Type B pancreatic cell (in vitro differentiated cells): Measurements from ENCODE around the gene PRDX5. TPM values are rescaled to one million over a fixed set of nuclear protein-coding genes. Genes with fewer than 3 reads are reported as not detected.

ENCODE experiments used
- DNase-seq: peaks from one replicate; pipeline ENCODE4 v3.0.0; 2021; ENCODE audit warnings: mixed read lengths; ENCODE audit not compliant: unreplicated experiment; ENCODE audit errors: extremely low spot score
- H3K27ac Mint-ChIP-seq: 2 replicates; pipeline ENCODE4 v1.8.0; 2021; ENCODE audit warnings: mild to moderate bottlenecking, mixed read lengths
- H3K27me3 Mint-ChIP-seq: 2 replicates; pipeline ENCODE4 v1.8.0; 2021; ENCODE audit warnings: mixed read lengths
- H3K36me3 Mint-ChIP-seq: 2 replicates; pipeline ENCODE4 v1.8.0; 2021; ENCODE audit warnings: mixed read lengths
- H3K4me1 Mint-ChIP-seq: one replicate; pipeline ENCODE4 v1.8.0; 2021; ENCODE audit warnings: mixed read lengths; ENCODE audit not compliant: unreplicated experiment
- H3K4me3 Mint-ChIP-seq: 2 replicates; pipeline ENCODE4 v1.8.0; 2021; ENCODE audit warnings: mild to moderate bottlenecking, mixed read lengths
- H3K9me3 Mint-ChIP-seq: 2 replicates; pipeline ENCODE4 v1.8.0; 2021; ENCODE audit warnings: mixed read lengths
- total RNA-seq: library from RNA; stranded (reverse); gene quantifications from 2 replicates; pipeline ENCODE4 v1.2.1, GENCODE V29; 2021; ENCODE audit warnings: low replicate concordance
- TF ChIP-seq, protein P1 (sequence below): fragments of 200-600 bp; sonication (generic); conservative IDR thresholded peaks from 2 replicates; pipeline ENCODE4 v1.5.0; 2021; ENCODE audit warnings: antibody characterized with exemption, mild to moderate bottlenecking

Gene PRDX5
- total RNA-seq, 1 donor from 2014 or later = 166 TPM

DNA sequence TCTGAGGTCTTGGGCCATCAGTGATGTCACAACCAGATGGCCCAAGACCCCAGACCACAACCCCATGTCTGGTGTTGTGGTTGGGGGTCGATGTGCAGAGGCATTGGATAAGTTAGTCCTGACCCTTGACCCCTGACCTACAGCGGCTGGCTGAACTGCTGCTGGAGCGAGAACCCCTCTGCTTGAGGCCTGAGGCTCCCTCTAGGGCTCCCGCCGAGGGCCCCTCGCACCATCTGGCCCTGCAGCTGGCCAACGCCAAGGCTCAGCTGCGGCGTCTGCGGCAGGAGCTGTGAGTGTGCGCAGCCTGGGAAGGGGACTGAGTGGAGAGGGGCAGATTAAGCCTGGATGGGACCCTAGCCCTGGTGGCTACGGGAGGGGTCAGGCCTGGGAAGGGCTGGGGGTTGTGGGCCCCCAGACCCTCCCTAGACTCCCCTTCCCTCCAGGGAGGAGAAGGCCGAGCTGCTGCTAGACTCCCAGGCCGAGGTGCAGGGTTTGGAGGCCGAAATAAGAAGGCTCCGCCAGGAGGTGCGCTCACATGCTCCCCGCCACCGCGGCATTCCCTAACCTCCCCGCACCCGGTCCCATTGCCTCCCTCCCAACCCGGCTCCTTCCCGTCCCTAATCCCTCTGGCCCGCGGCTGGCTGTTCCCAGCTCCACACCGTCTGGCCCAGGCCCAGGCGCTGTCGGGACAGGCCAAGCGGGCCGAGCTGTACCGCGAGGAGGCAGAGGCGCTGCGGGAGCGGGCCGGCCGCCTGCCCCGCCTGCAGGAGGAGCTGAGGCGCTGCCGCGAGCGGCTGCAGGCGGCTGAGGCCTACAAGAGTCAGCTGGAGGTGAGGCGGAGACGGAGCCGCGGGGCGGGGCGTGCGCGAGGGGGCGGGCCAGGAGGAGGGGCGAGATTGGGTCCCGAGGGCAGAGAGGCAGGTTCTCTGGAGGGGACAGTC lies 24.2 kb downstream of the PRDX5 start:
- Mint-ChIP-seq H3K27me3 (peaks cover 4% of the 10 kb centered on the region), H3K9me3 (no peaks in the 10 kb centered on the region), H3K4me1 (peaks cover 4% of the 10 kb centered on the region), H3K4me3 (peak overlapping the region; percentile 45), H3K36me3 (no peaks in the 10 kb centered on the region), H3K27ac (no peak overlapping the region)
- TF ChIP-seq, protein P1, sequence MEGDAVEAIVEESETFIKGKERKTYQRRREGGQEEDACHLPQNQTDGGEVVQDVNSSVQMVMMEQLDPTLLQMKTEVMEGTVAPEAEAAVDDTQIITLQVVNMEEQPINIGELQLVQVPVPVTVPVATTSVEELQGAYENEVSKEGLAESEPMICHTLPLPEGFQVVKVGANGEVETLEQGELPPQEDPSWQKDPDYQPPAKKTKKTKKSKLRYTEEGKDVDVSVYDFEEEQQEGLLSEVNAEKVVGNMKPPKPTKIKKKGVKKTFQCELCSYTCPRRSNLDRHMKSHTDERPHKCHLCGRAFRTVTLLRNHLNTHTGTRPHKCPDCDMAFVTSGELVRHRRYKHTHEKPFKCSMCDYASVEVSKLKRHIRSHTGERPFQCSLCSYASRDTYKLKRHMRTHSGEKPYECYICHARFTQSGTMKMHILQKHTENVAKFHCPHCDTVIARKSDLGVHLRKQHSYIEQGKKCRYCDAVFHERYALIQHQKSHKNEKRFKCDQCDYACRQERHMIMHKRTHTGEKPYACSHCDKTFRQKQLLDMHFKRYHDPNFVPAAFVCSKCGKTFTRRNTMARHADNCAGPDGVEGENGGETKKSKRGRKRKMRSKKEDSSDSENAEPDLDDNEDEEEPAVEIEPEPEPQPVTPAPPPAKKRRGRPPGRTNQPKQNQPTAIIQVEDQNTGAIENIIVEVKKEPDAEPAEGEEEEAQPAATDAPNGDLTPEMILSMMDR = peak; percentile 57
- peak; percentile 90 for DNase-seq

DNA sequence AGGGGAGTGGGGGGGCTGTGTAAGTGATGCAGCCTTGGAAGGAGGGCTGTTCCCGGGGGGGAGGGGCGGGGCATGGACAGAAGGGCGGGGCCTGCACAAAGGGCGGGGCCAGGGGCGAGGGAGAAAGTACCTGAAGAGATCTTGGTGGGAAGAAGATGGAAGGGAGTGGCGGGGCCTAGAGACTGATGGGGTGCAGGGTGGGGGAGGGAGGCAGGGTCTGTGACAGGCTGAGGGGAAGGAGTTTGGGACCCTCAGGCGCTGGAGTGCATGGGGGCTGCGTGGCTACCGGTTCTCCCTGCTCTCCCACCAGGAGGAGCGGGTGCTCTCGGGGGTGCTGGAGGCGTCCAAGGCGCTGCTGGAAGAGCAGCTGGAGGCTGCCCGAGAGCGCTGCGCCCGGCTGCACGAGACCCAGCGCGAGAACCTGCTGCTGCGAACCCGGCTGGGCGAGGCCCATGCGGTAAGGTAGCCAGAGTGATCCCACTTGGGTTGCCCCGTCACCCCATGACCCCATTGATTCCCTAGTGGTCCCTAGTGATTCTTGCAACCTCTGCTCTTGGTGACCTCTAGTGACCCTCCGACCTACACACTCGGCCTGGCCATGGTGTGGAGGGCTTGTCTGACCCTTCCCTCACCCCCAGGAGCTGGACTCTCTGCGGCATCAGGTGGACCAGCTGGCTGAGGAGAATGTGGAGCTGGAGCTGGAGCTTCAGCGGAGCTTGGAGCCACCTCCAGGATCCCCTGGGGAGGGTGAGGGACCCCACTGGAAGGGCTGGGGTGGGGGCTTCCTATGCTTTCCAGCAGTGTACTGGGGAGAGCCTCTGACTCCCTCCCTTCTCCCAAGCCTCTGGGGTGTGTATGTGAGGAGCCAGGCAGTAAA lies 25.2 kb downstream of the PRDX5 start:
- H3K36me3 Mint-ChIP-seq = no peaks in the 10 kb centered on the region
- H3K4me1 Mint-ChIP-seq = peaks cover 7% of the 10 kb centered on the region
- no peaks in the 10 kb centered on the region for H3K9me3 Mint-ChIP-seq
- H3K27me3 Mint-ChIP-seq = peaks cover 4% of the 10 kb centered on the region
- peak overlapping the region; percentile 45 for H3K4me3 Mint-ChIP-seq
- DNase-seq = no peak
- TF ChIP-seq, protein P1 = no peak
- H3K27ac Mint-ChIP-seq = no peak overlapping the region

DNA sequence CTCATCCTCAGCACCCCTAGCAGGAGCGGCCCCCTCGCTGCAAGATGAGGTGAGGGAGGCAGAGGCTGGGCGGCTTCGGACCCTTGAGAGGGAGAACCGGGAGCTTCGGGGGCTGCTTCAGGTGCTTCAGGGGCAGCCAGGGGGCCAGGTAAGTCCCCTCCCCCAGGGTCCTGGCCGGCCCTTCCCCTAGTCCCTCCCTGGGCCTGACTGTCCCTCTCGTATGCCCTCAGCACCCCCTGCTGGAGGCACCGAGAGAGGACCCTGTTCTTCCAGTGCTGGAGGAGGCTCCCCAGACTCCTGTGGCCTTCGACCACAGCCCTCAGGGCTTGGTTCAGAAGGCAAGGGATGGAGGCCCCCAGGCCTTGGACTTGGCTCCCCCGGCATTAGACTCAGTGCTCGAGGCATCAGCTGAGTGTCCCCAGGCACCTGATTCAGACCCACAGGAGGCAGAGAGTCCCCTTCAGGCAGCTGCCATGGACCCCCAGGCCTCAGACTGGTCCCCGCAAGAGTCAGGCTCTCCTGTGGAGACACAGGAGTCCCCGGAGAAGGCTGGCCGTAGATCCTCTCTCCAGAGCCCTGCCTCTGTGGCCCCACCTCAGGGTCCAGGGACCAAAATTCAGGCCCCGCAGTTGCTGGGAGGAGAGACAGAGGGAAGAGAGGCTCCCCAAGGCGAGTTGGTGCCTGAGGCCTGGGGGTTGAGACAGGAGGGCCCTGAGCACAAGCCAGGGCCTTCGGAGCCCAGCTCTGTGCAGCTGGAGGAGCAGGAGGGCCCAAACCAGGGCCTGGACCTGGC lies 26.0 kb downstream of the PRDX5 start:
- TF ChIP-seq, protein P1 = peak; percentile 56
- no peaks in the 10 kb centered on the region for H3K36me3 Mint-ChIP-seq
- no peak for DNase-seq
- peaks cover 7% of the 10 kb centered on the region for H3K4me1 Mint-ChIP-seq
- no peak overlapping the region for H3K4me3 Mint-ChIP-seq
- no peaks in the 10 kb centered on the region for H3K9me3 Mint-ChIP-seq
- peaks cover 4% of the 10 kb centered on the region for H3K27me3 Mint-ChIP-seq
- no peak overlapping the region for H3K27ac Mint-ChIP-seq

DNA sequence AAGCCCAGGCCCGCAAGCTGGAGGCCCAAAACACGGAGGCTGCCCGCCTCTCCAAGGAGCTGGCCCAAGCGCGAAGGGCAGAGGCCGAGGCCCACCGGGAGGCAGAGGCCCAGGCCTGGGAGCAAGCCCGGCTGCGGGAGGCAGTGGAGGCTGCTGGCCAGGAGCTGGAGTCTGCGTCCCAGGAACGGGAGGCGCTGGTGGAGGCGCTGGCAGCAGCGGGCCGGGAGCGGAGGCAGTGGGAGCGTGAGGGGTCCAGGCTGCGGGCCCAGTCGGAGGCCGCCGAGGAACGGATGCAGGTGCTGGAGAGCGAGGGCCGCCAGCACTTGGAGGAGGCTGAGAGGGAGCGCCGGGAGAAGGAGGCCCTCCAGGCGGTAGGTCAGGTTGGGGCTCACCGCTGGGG lies 26.9 kb downstream of the PRDX5 start:
- Mint-ChIP-seq H3K36me3 (no peaks in the 10 kb centered on the region), H3K4me1 (peaks cover 7% of the 10 kb centered on the region), H3K27me3 (no peaks in the 10 kb centered on the region), H3K4me3 (no peak overlapping the region), H3K9me3 (no peaks in the 10 kb centered on the region), H3K27ac (no peak overlapping the region)
- DNase-seq = no peak
- TF ChIP-seq, protein P1 = no peak
